Daoy (cell line): ENCODE results near the gene KDM2A. TPM values are rescaled to one million over a fixed set of nuclear protein-coding genes. Genes with fewer than 3 reads are reported as not detected.

ENCODE experiments used
- DNase-seq: peaks from one replicate; pipeline ENCODE4 v3.0.0-alpha.2; 2015; ENCODE audit warnings: low read depth
- total RNA-seq: library from RNA; depleted of rRNA; stranded (reverse); fragments of >200 nt; shearing (Covaris generic); gene quantifications from 2 replicates; pipeline ENCODE4 v1.2.3, GENCODE V29; 2014; rRNA removed

KDM2A gene
- total RNA-seq, 1 experiment from 2014 or later, result 24.6 TPM

- DNase-seq, result no peak
Measured at GRCh38 chr11:67301313-67301921, 182.4 kb downstream of the KDM2A start.

GRCh38 chr11:67301951-67302516, 183.0 kb downstream of the KDM2A start:
- DNase-seq, result no peak

GRCh38 chr11:67302571-67303131, 183.6 kb downstream of the KDM2A start:
- peak; percentile 32 for DNase-seq

DNA sequence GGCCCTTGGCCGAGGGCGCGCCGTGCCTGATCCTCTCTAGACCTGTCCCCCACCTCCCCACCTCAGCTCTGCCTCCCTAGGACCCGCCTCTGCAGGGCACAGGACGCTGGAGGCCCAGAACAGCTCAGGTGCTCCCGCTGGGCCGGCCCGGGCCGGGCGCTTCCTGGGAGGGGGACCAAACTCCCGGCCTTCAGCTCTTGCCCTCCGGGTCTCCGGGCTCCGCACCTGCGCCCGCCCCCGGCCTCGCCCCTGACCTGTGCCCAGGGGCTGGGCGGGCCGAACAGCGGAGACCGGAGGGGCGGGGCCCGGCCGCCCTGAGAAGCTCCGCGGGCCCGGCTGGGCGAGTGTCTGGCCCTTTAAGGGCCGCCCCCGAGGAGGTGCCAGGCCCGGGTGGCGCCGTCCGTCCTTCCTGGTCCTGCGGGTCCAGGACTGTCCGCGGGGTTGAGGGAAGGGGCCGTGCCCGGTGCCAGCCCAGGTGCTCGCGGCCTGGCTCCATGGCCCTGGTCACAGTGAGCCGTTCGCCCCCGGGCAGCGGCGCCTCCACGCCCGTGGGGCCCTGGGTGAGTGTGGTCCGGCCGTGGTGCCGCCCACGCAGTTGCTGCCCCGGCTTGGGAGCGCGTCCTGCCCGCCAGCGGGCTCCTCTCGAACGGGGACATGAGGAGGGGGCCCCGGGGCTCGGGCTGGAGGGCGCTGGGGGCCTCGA, 184.2 kb downstream of the KDM2A start, which contains the start of gene SSH3:
Gene SSH3, plus strand, starts transcription at position 399 of the 703 bp plus-strand sequence. Its CDS starts 96 bp downstream, at position 495.
- peak; percentile 67 for DNase-seq

DNA sequence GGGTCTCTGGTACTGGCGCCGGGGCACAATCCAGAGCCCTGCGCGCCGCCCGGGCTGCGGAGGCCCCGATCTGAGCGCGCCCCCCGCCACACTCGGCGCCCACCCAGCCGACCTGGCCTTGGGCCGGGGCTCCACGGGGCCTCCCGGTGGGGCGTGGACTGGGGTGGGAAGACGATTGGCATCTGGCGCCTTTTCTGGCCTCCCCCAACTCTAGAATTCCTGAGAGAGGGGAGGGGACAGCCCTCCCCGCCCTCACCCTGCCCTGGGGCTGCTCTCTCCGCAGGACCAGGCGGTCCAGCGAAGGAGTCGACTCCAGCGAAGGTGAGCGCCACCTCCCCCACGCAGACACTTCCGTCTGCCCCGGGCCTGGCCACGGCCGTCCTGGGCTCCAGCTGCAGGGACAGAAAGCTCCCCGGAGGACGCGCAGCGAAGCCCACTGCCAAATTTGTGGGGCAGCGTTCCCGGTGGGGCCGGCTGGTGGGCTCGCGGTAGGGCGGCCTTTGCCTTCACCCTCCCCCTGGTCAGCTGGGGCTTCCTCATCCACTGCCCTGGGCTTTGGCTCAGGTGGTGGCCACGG, 184.9 kb downstream of the KDM2A start:
- DNase-seq, result peak; percentile 29

DNA sequence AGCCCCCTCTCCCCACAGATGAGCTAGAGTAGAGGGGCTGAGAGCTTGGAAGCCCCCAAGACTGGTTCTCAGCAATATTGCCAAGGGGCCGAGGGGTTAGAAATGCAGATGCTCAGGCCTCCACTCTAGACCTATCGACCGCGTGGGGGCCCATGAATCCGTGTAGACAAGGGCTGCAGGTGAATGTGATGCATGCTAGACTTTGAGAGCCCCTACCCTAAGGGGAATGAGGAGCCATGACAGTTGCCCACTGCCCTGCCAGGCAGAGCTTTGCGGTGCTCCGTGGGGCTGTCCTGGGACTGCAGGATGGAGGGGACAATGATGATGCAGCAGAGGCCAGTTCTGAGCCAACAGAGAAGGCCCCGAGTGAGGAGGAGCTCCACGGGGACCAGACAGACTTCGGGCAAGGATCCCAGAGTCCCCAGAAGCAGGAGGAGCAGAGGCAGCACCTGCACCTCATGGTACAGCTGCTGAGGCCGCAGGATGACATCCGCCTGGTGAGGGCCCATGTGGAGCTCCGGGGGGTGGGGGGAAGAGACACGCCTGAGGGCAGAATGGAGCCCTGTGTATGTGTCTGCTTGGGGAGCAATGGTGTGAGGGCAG, 185.5 kb downstream of the KDM2A start:
- DNase-seq, result no peak

DNA sequence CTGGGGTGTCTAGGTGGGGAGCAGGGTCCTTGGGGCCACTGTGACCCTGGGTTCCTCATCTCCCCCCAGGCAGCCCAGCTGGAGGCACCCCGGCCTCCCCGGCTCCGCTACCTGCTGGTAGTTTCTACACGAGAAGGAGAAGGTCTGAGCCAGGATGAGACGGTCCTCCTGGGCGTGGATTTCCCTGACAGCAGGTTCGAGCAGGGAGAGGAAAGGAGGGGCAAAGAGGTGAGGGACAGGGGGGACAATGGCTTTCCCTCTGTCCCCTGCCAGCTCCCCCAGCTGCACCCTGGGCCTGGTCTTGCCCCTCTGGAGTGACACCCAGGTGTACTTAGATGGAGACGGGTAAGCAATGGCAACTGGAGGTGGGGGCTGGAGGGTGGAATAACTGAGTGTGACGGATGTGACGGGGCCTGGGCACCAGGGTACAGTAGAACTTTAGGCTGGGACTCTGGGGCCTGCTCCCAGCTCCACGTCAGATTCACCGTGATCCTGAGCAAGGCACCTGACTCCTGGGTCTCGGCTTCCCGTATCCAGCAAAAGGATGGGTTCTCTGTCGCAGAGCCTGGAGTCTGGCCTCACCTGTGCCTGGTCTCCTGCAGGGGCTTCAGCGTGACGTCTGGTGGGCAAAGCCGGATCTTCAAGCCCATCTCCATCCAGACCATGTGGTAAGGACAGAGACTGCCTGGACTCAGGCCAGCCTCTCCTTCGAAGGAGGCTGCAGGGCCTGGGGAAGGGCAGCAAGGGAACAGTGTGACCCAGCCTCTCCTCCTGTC, 187.9 kb downstream of the KDM2A start:
- no peak for DNase-seq

DNA sequence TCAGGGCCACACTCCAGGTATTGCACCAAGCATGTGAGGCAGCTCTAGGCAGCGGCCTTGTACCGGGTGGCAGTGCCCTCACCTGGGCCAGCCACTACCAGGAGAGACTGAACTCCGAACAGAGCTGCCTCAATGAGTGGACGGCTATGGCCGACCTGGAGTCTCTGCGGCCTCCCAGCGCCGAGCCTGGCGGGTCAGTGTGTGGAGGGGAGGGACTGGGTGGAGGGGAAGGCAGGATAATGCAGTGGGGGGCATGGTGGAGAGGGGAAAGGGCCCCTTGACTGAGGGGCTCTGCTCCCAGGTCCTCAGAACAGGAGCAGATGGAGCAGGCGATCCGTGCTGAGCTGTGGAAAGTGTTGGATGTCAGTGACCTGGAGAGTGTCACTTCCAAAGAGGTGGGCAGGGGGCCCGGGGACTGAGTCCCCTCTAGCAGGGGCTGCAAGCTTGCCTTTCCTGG, 188.5 kb downstream of the KDM2A start:
- DNase-seq, result no peak

Other genes starting within 250 kb of the KDM2A start
- 15.2 and 28.4 TPM in 2 replicates for gene PC, start 160.9 kb upstream of the KDM2A start, total RNA-seq
- gene C11orf86, start 144.0 kb upstream of the KDM2A start, total RNA-seq, result not detected in 2 replicates
- 0.15 and 1.1 TPM in 2 replicates for gene SYT12, start 96.1 kb upstream of the KDM2A start, total RNA-seq
- not detected in 2 replicates for gene RHOD, start 62.4 kb upstream of the KDM2A start, total RNA-seq
- 27.5 and 54.1 TPM in 2 replicates for gene GRK2, start 147.2 kb downstream of the KDM2A start, total RNA-seq
- gene ANKRD13D, start 170.0 kb downstream of the KDM2A start, total RNA-seq, result 13.1 and 24.0 TPM in 2 replicates
- 2.9 and 6.9 TPM in 2 replicates for gene SSH3, start 184.3 kb downstream of the KDM2A start, total RNA-seq
- 54.2 and 56.2 TPM in 2 replicates for gene POLD4, start 234.3 kb downstream of the KDM2A start, total RNA-seq